ENCODE results near the gene NOS2. TPM values are rescaled to one million over a fixed set of nuclear protein-coding genes. Genes with fewer than 3 reads are reported as not detected.

NOS2 gene
- total and polyA plus RNA-seq, 2 experiments from 2014 or later, result 6.7 to 7.9 TPM

- Histone ChIP-seq H3K4me3 (no peak overlapping the region), H3K9me2 (replicated peaks; ENCODE audit: insufficient read depth) (no peaks in the 10 kb centered on the region), H3K27ac (no peak overlapping the region), H4K20me1 (ENCODE audit: insufficient read depth, poor library complexity, severe bottlenecking) (no peaks in the 10 kb centered on the region), H3K27me3 (no peaks in the 10 kb centered on the region), H3K9me3 (ENCODE audit: low read depth) (no peaks in the 10 kb centered on the region), H2AFZ (no peak overlapping the region), H3K36me3 (replicated peaks; ENCODE audit: insufficient read depth, low read depth) (no peaks in the 10 kb centered on the region), H3K4me1 (ENCODE audit: insufficient read depth) (no peaks in the 10 kb centered on the region), H3K79me2 (no peaks in the 10 kb centered on the region), H3K4me2 (no peak overlapping the region)
- TF ChIP-seq, protein P1, sequence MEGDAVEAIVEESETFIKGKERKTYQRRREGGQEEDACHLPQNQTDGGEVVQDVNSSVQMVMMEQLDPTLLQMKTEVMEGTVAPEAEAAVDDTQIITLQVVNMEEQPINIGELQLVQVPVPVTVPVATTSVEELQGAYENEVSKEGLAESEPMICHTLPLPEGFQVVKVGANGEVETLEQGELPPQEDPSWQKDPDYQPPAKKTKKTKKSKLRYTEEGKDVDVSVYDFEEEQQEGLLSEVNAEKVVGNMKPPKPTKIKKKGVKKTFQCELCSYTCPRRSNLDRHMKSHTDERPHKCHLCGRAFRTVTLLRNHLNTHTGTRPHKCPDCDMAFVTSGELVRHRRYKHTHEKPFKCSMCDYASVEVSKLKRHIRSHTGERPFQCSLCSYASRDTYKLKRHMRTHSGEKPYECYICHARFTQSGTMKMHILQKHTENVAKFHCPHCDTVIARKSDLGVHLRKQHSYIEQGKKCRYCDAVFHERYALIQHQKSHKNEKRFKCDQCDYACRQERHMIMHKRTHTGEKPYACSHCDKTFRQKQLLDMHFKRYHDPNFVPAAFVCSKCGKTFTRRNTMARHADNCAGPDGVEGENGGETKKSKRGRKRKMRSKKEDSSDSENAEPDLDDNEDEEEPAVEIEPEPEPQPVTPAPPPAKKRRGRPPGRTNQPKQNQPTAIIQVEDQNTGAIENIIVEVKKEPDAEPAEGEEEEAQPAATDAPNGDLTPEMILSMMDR (IDR thresholded peaks at IDR 0.05; ENCODE audit: poor library complexity), result no peak
- TF ChIP-seq EZH2 (IDR thresholded peaks at IDR 0.05; ENCODE audit: borderline replicate concordance), result no peak
- TF ChIP-seq EZH2phosphoT487 (IDR thresholded peaks at IDR 0.05; ENCODE audit: low read depth, severe bottlenecking, unreplicated experiment), result no peak
- DNase-seq (ENCODE audit: low spot score), result no peak
- 83% methylated on average over 11 of the region's 11 CpGs for WGBS (ENCODE audit: low lambda C conversion rate, missing lambda C conversion rate)
Observed at GRCh38 chr17:27776882-27777624, 23.3 kb downstream of the NOS2 start.

DNA sequence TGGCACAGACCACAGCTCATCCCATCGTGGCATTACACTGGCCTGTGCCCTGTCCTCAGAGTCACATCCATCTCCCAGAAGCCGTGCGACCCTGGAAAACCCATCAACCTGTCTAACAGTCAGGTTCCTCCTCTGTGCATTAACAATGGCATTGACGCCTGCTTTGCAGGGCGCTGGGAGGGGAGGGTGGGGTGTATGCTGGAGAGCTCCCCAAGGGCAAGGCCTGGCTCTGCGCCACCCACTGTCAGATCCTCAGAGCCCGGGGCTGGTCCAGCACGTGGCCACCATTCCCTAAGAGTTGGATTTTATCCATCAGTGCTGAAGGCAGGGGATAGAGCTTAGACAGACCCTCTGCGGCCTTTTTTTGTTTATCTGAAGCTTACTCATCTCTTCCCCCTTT is 28.7 kb downstream of the NOS2 start:
- no peak overlapping the region for H3K4me3 ChIP-seq
- no peaks in the 10 kb centered on the region for H3K9me2 ChIP-seq (replicated peaks; ENCODE audit: insufficient read depth)
- no peak overlapping the region for H3K4me2 ChIP-seq
- no peak overlapping the region for H3K27ac ChIP-seq
- H3K4me1 ChIP-seq (ENCODE audit: insufficient read depth), result no peaks in the 10 kb centered on the region
- H3K9me3 ChIP-seq (ENCODE audit: low read depth), result no peaks in the 10 kb centered on the region
- TF ChIP-seq EZH2 (IDR thresholded peaks at IDR 0.05; ENCODE audit: borderline replicate concordance) (no peak), EZH2phosphoT487 (IDR thresholded peaks at IDR 0.05; ENCODE audit: low read depth, severe bottlenecking, unreplicated experiment) (no peak)
- TF ChIP-seq, protein P1 (IDR thresholded peaks at IDR 0.05; ENCODE audit: poor library complexity), result no peak
- 78% methylated on average over 9 of the region's 9 CpGs for WGBS (ENCODE audit: low lambda C conversion rate, missing lambda C conversion rate)
- no peak for DNase-seq (ENCODE audit: low spot score)
- H3K79me2 ChIP-seq, result no peaks in the 10 kb centered on the region
- no peaks in the 10 kb centered on the region for H3K36me3 ChIP-seq (replicated peaks; ENCODE audit: insufficient read depth, low read depth)
- no peaks in the 10 kb centered on the region for H3K27me3 ChIP-seq
- H2AFZ ChIP-seq, result no peak overlapping the region
- H4K20me1 ChIP-seq (ENCODE audit: insufficient read depth, poor library complexity, severe bottlenecking), result no peaks in the 10 kb centered on the region

DNA sequence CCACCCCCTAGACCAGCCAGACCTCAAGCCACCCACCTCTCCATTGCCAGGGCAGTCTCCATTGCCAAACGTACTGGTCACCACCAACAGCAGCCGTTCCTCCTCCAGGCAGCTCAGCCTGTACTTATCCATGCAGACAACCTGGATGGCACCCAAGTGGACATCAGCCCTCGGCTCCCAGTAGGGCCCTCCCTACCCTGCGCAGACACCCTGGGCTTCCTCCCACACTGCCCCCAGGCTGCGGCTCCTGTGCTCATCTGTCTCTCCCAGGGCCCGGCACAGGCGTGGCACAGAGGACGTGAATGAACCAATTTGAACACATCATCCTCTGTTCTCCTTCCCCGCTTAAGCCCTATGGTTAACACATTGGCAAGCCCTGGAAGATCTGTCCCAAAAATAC is 29.5 kb downstream of the NOS2 start:
- H3K9me3 ChIP-seq (ENCODE audit: low read depth), result no peaks in the 10 kb centered on the region

More for the DNA sequence above, 29.5 kb downstream of the NOS2 start:
- H3K4me2 ChIP-seq, result no peak overlapping the region
- DNase-seq (ENCODE audit: low spot score), result no peak
- TF ChIP-seq EZH2 (IDR thresholded peaks at IDR 0.05; ENCODE audit: borderline replicate concordance), result no peak
- no peak for TF ChIP-seq EZH2phosphoT487 (IDR thresholded peaks at IDR 0.05; ENCODE audit: low read depth, severe bottlenecking, unreplicated experiment)
- TF ChIP-seq, protein P1 (IDR thresholded peaks at IDR 0.05; ENCODE audit: poor library complexity), result no peak
- no peaks in the 10 kb centered on the region for H4K20me1 ChIP-seq (ENCODE audit: insufficient read depth, poor library complexity, severe bottlenecking)
- H3K9me2 ChIP-seq (replicated peaks; ENCODE audit: insufficient read depth), result no peaks in the 10 kb centered on the region
- no peak overlapping the region for H3K27ac ChIP-seq
- no peaks in the 10 kb centered on the region for H3K27me3 ChIP-seq
- no peaks in the 10 kb centered on the region for H3K4me1 ChIP-seq (ENCODE audit: insufficient read depth)
- 93% methylated on average over 9 of the region's 9 CpGs for WGBS (ENCODE audit: low lambda C conversion rate, missing lambda C conversion rate)
- no peaks in the 10 kb centered on the region for H3K79me2 ChIP-seq
- H2AFZ ChIP-seq, result no peak overlapping the region
- no peaks in the 10 kb centered on the region for H3K36me3 ChIP-seq (replicated peaks; ENCODE audit: insufficient read depth, low read depth)
- H3K4me3 ChIP-seq, result no peak overlapping the region

All from hepatocyte (in vitro differentiated cells).